NCI-H1092 treated with DMSO at 0.1 percent for 48 hours (cell line): ENCODE data around the gene CUL3.

Experiments
- DNase-seq: peaks from one replicate; lab custom pipeline; 2025; lab: John Stamatoyannopoulos, UW

CUL3 gene

GRCh38 chr2:224580248-224580647 is 4.9 kb downstream of the CUL3 start:
- DNase-seq = no peak

- no peak for DNase-seq
These were observed 5.8 kb downstream of the CUL3 start for GRCh38 chr2:224579411-224579810.

GRCh38 chr2:224577541-224577940 is 7.6 kb downstream of the CUL3 start:
- no peak for DNase-seq

GRCh38 chr2:224576088-224576715 is 9.0 kb downstream of the CUL3 start:
- DNase-seq = no peak

- no peak for DNase-seq
These were observed 10.6 kb downstream of the CUL3 start for GRCh38 chr2:224574423-224575084.

- DNase-seq = no peak
These were observed 11.4 kb downstream of the CUL3 start for GRCh38 chr2:224573724-224574123.

- DNase-seq = no peak
These were observed 12.8 kb downstream of the CUL3 start for GRCh38 chr2:224572338-224572737.

- no peak for DNase-seq
These were observed 14.7 kb downstream of the CUL3 start for GRCh38 chr2:224570328-224570993.

GRCh38 chr2:224569654-224570053 is 15.5 kb downstream of the CUL3 start:
- no peak for DNase-seq

GRCh38 chr2:224565452-224566035 is 19.6 kb downstream of the CUL3 start:
- DNase-seq = no peak

GRCh38 chr2:224563537-224563936 is 21.6 kb downstream of the CUL3 start:
- no peak for DNase-seq

GRCh38 chr2:224562831-224563230 is 22.3 kb downstream of the CUL3 start:
- DNase-seq = no peak

- DNase-seq = no peak
These were observed 23.7 kb downstream of the CUL3 start for GRCh38 chr2:224561234-224562005.

- no peak for DNase-seq
These were observed 24.6 kb downstream of the CUL3 start for GRCh38 chr2:224560549-224560948.

- no peak for DNase-seq
These were observed 27.6 kb downstream of the CUL3 start for GRCh38 chr2:224557610-224558009.

GRCh38 chr2:224556381-224556780 is 28.8 kb downstream of the CUL3 start:
- DNase-seq = no peak

GRCh38 chr2:224555823-224556366 is 29.3 kb downstream of the CUL3 start:
- DNase-seq = no peak

- no peak for DNase-seq
These were observed 32.4 kb downstream of the CUL3 start for GRCh38 chr2:224552771-224553170.

- DNase-seq = no peak
These were observed 33.5 kb downstream of the CUL3 start for GRCh38 chr2:224551693-224552092.

GRCh38 chr2:224546926-224547325 is 38.2 kb downstream of the CUL3 start:
- no peak for DNase-seq

GRCh38 chr2:224545884-224546644 is 39.1 kb downstream of the CUL3 start:
- DNase-seq = no peak
